ENCODE data around the gene MPPED1. TPM values are rescaled to one million over a fixed set of nuclear protein-coding genes. Genes with fewer than 3 reads are reported as not detected.

MPPED1 gene
- polyA plus RNA-seq, 1 donor = 0.61 TPM

DNA sequence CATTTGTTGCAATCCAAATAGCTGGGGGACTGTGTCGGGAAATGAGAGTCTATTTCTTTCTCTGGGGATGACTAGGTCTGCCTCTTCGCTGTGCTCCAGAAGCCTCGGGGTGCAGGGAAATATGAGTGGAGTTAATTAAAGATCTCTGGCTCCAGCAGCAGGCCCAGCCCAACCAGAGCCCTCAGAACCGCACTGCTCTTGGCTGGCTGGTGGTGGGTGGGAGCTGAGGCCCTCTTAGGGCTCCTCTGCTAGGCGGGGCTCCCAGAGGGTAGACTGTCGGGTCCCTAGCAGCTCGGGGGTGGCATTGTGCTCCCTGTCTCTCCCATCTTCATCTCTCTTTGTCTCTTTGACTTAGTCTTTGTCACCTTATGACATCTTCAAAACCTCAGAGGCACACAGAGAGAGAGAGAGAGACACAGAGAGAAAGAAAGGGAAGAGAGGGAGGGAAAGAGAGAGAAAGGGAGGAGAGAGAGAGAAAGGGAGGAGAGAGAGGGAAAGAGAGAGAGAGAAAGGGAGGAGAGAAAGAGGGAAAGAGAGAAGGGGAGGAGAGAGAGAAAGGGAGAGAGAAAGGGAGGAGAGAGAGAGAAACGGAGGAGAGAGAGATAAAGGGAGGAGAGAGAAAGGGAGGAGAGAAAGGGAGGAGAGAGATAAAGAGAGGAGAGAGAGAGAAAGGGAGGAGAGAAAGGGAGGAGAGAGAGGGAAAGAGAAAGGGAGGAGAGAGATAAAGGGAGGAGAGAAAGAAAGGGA is 20.2 kb downstream of the MPPED1 start:
- 58% methylated on average over 1 of the region's 8 CpGs for WGBS (ENCODE audit: insufficient coverage, low lambda C conversion rate)
- no peaks in the 10 kb centered on the region for H3K9me3 ChIP-seq (ENCODE audit: control insufficient read depth, low read depth, low read length)
- no peak overlapping the region for H3K27ac ChIP-seq (ENCODE audit: low read length)
- no peak overlapping the region for H3K4me3 ChIP-seq (ENCODE audit: low read length)
- no peaks in the 10 kb centered on the region for H3K36me3 ChIP-seq (ENCODE audit: control insufficient read depth, insufficient read depth, low read length)
- no peaks in the 10 kb centered on the region for H3K4me1 ChIP-seq (ENCODE audit: control insufficient read depth, insufficient read depth, low read length)
- H3K27me3 ChIP-seq (ENCODE audit: control insufficient read depth, insufficient read depth, low read length) = peaks cover 14% of the 10 kb centered on the region
- DNase-seq = no peak

GRCh38 chr22:43432883-43433415 is 21.1 kb downstream of the MPPED1 start:
- H3K27me3 ChIP-seq (ENCODE audit: control insufficient read depth, insufficient read depth, low read length) = peaks cover 14% of the 10 kb centered on the region
- no peaks in the 10 kb centered on the region for H3K4me1 ChIP-seq (ENCODE audit: control insufficient read depth, insufficient read depth, low read length)
- DNase-seq = no peak
- H3K27ac ChIP-seq (ENCODE audit: low read length) = no peak overlapping the region
- no peak overlapping the region for H3K4me3 ChIP-seq (ENCODE audit: low read length)
- H3K9me3 ChIP-seq (ENCODE audit: control insufficient read depth, low read depth, low read length) = no peaks in the 10 kb centered on the region
- no CpG with 5 or more reads among the region's 5 CpGs for WGBS (ENCODE audit: insufficient coverage, low lambda C conversion rate)
- no peaks in the 10 kb centered on the region for H3K36me3 ChIP-seq (ENCODE audit: control insufficient read depth, insufficient read depth, low read length)

DNA sequence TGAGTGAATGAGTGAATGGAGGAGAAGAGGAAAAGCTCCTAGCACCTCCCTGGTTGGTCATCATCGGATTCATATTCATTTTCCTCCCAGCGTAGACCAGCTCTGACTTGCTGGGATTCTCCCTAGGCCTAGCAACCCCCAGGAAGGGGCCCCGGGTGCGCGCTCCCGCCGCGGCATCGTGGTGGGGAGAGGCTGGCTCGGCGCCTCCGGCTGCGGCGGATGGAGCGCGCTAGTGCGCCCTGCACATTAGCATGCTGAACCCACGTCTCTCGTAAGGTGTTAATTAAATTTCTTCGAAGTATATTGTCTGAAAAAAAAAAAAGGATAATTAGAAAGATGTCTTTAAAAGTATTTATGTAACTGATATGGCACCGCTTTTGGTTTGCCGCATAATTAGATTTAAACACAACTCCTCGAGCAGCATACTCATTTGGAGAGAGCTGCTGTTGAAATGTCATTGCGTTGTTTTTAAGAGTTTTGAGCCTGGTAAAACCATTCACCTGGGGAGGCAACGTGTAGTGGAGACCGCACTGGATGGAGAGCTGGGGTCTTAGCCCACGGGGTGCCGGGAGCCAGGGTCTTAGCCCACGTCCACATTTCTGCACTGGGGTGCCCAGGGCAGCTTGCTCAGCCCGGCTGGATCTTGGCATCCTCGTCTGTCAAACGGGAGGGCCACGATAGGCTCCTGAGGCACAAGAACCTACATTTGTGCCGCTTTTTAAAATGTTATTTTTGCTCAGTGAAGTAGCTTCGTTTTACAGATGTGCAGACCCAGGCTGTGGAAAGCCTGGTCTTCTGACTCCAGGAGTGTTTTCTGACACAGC is 21.8 kb downstream of the MPPED1 start:
- peaks cover 14% of the 10 kb centered on the region for H3K27me3 ChIP-seq (ENCODE audit: control insufficient read depth, insufficient read depth, low read length)
- H3K36me3 ChIP-seq (ENCODE audit: control insufficient read depth, insufficient read depth, low read length) = no peaks in the 10 kb centered on the region
- no peak overlapping the region for H3K27ac ChIP-seq (ENCODE audit: low read length)
- H3K4me1 ChIP-seq (ENCODE audit: control insufficient read depth, insufficient read depth, low read length) = no peaks in the 10 kb centered on the region
- 57% methylated on average over 1 of the region's 35 CpGs for WGBS (ENCODE audit: insufficient coverage, low lambda C conversion rate)
- no peak for DNase-seq
- no peak overlapping the region for H3K4me3 ChIP-seq (ENCODE audit: low read length)
- no peaks in the 10 kb centered on the region for H3K9me3 ChIP-seq (ENCODE audit: control insufficient read depth, low read depth, low read length)

- H3K4me1 ChIP-seq (ENCODE audit: control insufficient read depth, insufficient read depth, low read length) = no peaks in the 10 kb centered on the region
- no peak overlapping the region for H3K27ac ChIP-seq (ENCODE audit: low read length)
- no peaks in the 10 kb centered on the region for H3K9me3 ChIP-seq (ENCODE audit: control insufficient read depth, low read depth, low read length)
- H3K27me3 ChIP-seq (ENCODE audit: control insufficient read depth, insufficient read depth, low read length) = peaks cover 14% of the 10 kb centered on the region
- 80% methylated on average over 1 of the region's 25 CpGs for WGBS (ENCODE audit: insufficient coverage, low lambda C conversion rate)
- no peak overlapping the region for H3K4me3 ChIP-seq (ENCODE audit: low read length)
- no peaks in the 10 kb centered on the region for H3K36me3 ChIP-seq (ENCODE audit: control insufficient read depth, insufficient read depth, low read length)
- no peak for DNase-seq
Observed at GRCh38 chr22:43434275-43434927, 22.6 kb downstream of the MPPED1 start.

- Histone ChIP-seq H3K9me3 (ENCODE audit: control insufficient read depth, low read depth, low read length) (no peaks in the 10 kb centered on the region), H3K36me3 (ENCODE audit: control insufficient read depth, insufficient read depth, low read length) (no peaks in the 10 kb centered on the region), H3K4me3 (ENCODE audit: low read length) (no peak overlapping the region), H3K27me3 (ENCODE audit: control insufficient read depth, insufficient read depth, low read length) (peaks cover 9% of the 10 kb centered on the region), H3K27ac (ENCODE audit: low read length) (no peak overlapping the region), H3K4me1 (ENCODE audit: control insufficient read depth, insufficient read depth, low read length) (no peaks in the 10 kb centered on the region)
- DNase-seq = no peak
- no CpG with 5 or more reads among the region's 26 CpGs for WGBS (ENCODE audit: insufficient coverage, low lambda C conversion rate)
Observed at GRCh38 chr22:43434928-43435311, 23.1 kb downstream of the MPPED1 start.

DNA sequence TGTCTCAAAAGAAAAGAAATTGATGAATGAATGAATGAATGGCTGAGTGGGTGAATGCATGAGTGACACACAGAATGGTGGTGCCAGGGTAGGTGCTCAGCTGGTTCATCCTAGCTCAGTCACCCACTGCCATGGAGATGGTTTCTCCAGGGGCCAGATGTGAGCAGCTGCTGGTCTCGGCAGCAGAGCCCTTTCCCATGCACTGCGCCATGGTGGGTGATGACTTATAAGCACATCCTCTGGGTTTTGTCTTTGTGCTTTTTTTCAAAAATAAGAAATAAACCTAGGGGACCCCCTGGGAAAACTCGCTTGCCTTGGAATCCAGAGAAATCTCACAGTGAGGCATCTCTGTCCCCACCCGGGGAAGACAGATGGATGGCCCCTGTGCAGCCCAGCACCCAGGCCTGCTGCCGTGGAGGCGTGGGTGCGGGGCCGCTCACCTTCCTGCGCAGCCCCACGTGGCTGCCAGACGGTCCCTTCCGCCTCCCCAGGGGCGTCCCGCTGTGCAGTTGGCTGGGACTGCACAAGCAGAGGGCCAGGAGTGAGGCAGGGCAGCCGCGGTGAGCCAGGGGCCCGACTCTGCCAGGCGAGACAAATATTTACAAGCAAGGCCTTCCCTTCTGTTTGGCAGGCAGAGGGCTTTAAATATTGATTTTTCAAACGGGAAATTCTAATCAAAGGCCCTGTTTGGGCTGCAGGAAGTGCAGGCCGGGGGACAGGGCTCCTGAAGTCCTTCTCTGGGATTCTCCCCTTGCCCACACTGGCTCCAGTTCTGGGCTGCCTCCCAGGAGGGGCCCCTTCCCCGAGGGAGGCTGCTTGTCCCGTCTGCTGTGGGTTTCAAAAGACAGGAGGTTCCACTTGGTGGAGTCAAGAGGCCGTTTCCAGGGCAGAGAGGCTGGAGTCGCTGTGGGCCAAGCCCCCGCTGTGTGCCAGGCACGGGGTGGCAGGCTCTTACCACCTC is 24.3 kb downstream of the MPPED1 start:
- no peak overlapping the region for H3K4me3 ChIP-seq (ENCODE audit: low read length)
- WGBS (ENCODE audit: insufficient coverage, low lambda C conversion rate) = no CpG with 5 or more reads among the region's 26 CpGs
- no peaks in the 10 kb centered on the region for H3K4me1 ChIP-seq (ENCODE audit: control insufficient read depth, insufficient read depth, low read length)
- H3K27me3 ChIP-seq (ENCODE audit: control insufficient read depth, insufficient read depth, low read length) = peaks cover 7% of the 10 kb centered on the region
- no peak for DNase-seq
- H3K9me3 ChIP-seq (ENCODE audit: control insufficient read depth, low read depth, low read length) = no peaks in the 10 kb centered on the region
- no peak overlapping the region for H3K27ac ChIP-seq (ENCODE audit: low read length)
- H3K36me3 ChIP-seq (ENCODE audit: control insufficient read depth, insufficient read depth, low read length) = no peaks in the 10 kb centered on the region

- WGBS (ENCODE audit: insufficient coverage, low lambda C conversion rate) = no CpG with 5 or more reads among the region's 5 CpGs
- Histone ChIP-seq H3K27ac (ENCODE audit: low read length) (no peak overlapping the region), H3K27me3 (ENCODE audit: control insufficient read depth, insufficient read depth, low read length) (peaks cover 5% of the 10 kb centered on the region), H3K9me3 (ENCODE audit: control insufficient read depth, low read depth, low read length) (no peaks in the 10 kb centered on the region), H3K4me1 (ENCODE audit: control insufficient read depth, insufficient read depth, low read length) (no peaks in the 10 kb centered on the region), H3K4me3 (ENCODE audit: low read length) (no peak overlapping the region), H3K36me3 (ENCODE audit: control insufficient read depth, insufficient read depth, low read length) (no peaks in the 10 kb centered on the region)
- no peak for DNase-seq
Observed at GRCh38 chr22:43436868-43437267, 25.1 kb downstream of the MPPED1 start.

- WGBS (ENCODE audit: insufficient coverage, low lambda C conversion rate) = no CpG with 5 or more reads among the region's 15 CpGs
- DNase-seq = no peak
- no peak overlapping the region for H3K27ac ChIP-seq (ENCODE audit: low read length)
- H3K4me3 ChIP-seq (ENCODE audit: low read length) = no peak overlapping the region
- H3K36me3 ChIP-seq (ENCODE audit: control insufficient read depth, insufficient read depth, low read length) = no peaks in the 10 kb centered on the region
- H3K4me1 ChIP-seq (ENCODE audit: control insufficient read depth, insufficient read depth, low read length) = no peaks in the 10 kb centered on the region
- peaks cover 3% of the 10 kb centered on the region for H3K27me3 ChIP-seq (ENCODE audit: control insufficient read depth, insufficient read depth, low read length)
- H3K9me3 ChIP-seq (ENCODE audit: control insufficient read depth, low read depth, low read length) = no peaks in the 10 kb centered on the region
Observed at GRCh38 chr22:43437871-43438475, 26.2 kb downstream of the MPPED1 start.

- WGBS (ENCODE audit: insufficient coverage, low lambda C conversion rate) = 92% methylated on average over 2 of the region's 17 CpGs
- no peaks in the 10 kb centered on the region for H3K36me3 ChIP-seq (ENCODE audit: control insufficient read depth, insufficient read depth, low read length)
- H3K9me3 ChIP-seq (ENCODE audit: control insufficient read depth, low read depth, low read length) = no peaks in the 10 kb centered on the region
- H3K27ac ChIP-seq (ENCODE audit: low read length) = no peak overlapping the region
- H3K4me1 ChIP-seq (ENCODE audit: control insufficient read depth, insufficient read depth, low read length) = no peaks in the 10 kb centered on the region
- no peak overlapping the region for H3K4me3 ChIP-seq (ENCODE audit: low read length)
- H3K27me3 ChIP-seq (ENCODE audit: control insufficient read depth, insufficient read depth, low read length) = peaks cover 3% of the 10 kb centered on the region
- no peak for DNase-seq
Observed at GRCh38 chr22:43438666-43439347, 27.0 kb downstream of the MPPED1 start.

Measured in large intestine (tissue), 3 donors.